ENCODE measurements around the gene TMEM18.

TMEM18 gene

DNA sequence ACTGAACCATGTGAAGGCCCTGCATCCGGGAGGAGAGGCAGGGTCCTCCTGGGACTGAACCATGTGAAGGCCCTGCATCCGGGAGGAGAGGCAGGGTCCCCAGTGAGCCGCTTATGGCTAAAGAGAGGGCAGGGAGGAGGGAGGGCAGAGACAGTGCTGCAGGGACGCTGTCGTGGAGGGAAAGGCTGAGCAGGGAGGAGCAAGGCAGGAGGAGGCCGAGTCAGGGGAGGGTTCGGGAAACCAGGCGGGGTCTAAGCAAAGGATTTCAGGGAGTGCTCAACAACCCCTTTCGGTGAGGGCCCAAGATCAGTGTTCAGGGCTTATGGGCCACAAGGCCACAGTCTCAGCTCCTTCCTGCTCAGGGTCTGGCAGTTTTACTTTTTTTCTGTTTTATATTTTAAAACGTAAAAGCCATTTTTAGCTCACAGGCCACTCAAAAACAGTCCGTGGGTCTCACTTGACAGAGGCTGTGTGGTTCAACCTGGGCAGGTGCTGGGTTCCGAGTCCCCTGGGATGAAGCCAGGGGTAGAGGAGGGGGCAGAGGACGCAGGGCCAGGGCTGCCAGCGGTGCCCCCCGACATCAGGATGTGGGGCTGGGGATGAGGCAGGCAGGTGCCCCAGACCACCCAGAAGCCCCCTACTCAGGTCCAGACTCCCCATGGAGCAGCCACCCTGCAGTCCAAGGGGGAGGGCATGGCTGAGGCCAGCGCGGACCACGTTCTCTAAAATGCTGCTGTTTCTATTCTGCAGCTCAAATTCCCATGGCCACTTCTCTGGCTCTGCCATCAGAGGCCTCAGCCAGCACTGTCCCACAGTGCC, 5.2 kb downstream of the TMEM18 start:
- Histone ChIP-seq H3K4me1 (ENCODE audit: insufficient read depth, low read length) (peaks cover 8% of the 10 kb centered on the region; the same call in 1 of the 2 replicates), H3K4me3 (ENCODE audit: low read length) (no peak overlapping the region), H3K36me3 (ENCODE audit: insufficient read depth, low read length) (peaks cover 55% of the 10 kb centered on the region), H3K27me3 (ENCODE audit: insufficient read depth, low read length) (no peaks in the 10 kb centered on the region), H3K9ac (ENCODE audit: low read depth, low read length) (no peak overlapping the region), H3K9me3 (ENCODE audit: insufficient read depth, low read depth, low read length) (peaks cover 2% of the 10 kb centered on the region; the same call in 1 of the 2 replicates), H3K27ac (ENCODE audit: low read depth, low read length) (no peak overlapping the region)
- WGBS, result 89% methylated on average over 18 of the region's 18 CpGs

DNA sequence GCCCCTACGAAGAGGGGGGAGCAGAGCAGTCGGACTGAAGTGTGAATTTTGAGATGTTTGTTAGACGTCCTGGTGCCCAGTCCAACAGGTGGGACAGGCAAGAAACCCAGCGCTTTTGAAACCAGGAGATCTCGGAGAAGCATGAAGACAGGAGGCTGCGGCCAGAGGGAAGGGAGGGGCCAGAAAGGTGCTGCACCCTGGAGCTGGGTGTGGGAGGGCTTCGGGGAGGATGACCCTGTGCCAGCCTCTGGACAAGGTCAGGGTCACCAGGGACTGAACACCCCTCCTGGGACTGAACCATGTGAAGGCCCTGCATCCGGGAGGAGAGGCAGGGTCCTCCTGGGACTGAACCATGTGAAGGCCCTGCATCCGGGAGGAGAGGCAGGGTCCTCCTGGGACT, 6.1 kb downstream of the TMEM18 start:
- peaks cover 8% of the 10 kb centered on the region; the same call in 1 of the 2 replicates for H3K4me1 ChIP-seq (ENCODE audit: insufficient read depth, low read length)
- H3K27me3 ChIP-seq (ENCODE audit: insufficient read depth, low read length), result no peaks in the 10 kb centered on the region
- no peak overlapping the region for H3K27ac ChIP-seq (ENCODE audit: low read depth, low read length)
- 96% methylated on average over 7 of the region's 9 CpGs for WGBS
- H3K36me3 ChIP-seq (ENCODE audit: insufficient read depth, low read length), result peaks cover 64% of the 10 kb centered on the region
- H3K4me3 ChIP-seq (ENCODE audit: low read length), result no peak overlapping the region
- H3K9me3 ChIP-seq (ENCODE audit: insufficient read depth, low read depth, low read length), result peaks cover 11% of the 10 kb centered on the region
- no peak overlapping the region for H3K9ac ChIP-seq (ENCODE audit: low read depth, low read length)

DNA sequence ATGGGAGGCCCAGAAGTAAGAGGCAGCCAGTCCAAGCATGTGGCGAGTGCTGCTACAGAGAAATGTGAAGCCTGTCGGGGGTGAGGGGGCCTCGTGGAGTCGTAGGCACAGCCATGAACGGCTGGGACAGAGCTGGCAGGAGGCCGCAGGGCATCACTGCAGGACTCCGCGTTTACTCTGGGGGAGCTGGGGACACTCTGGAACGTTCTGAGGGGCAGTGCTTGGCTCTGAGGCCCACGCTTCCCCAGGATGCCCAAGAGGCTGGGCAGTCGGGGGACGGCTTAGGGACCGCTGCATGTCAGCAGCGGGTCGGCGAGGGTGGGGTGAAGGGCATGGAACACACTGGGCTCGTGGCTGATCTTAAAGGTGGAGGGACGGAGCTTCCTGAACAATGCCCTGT, 6.6 kb downstream of the TMEM18 start:
- 93% methylated on average over 18 of the region's 18 CpGs for WGBS
- Histone ChIP-seq H3K27ac (ENCODE audit: low read depth, low read length) (no peak overlapping the region), H3K4me1 (ENCODE audit: insufficient read depth, low read length) (peaks cover 3% of the 10 kb centered on the region; the same call in 1 of the 2 replicates), H3K9ac (ENCODE audit: low read depth, low read length) (no peak overlapping the region), H3K36me3 (ENCODE audit: insufficient read depth, low read length) (peaks cover 67% of the 10 kb centered on the region), H3K4me3 (ENCODE audit: low read length) (no peak overlapping the region), H3K9me3 (ENCODE audit: insufficient read depth, low read depth, low read length) (peaks cover 15% of the 10 kb centered on the region), H3K27me3 (ENCODE audit: insufficient read depth, low read length) (no peaks in the 10 kb centered on the region)

DNA sequence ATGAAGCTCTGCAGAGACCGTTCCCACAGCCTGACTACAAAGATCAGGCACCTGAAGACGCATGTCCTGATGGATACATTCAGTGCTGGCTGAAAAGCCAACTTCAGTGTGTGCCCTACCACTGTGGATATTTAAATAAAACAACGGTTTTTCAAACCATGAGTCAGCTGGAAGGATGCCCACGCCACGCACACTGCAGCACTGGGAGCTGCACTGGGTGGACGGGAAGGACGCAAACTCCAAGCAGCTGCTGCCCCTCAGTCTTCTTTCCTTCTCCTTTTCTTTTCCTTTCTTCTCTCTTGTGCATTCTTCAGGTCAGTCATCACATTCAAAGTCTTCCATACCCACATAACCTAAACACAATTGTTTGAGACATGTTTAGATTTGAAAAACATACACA, 7.9 kb downstream of the TMEM18 start:
- no peaks in the 10 kb centered on the region for H3K27me3 ChIP-seq (ENCODE audit: insufficient read depth, low read length)
- H3K4me3 ChIP-seq (ENCODE audit: low read length), result no peak overlapping the region
- peaks cover 68% of the 10 kb centered on the region for H3K36me3 ChIP-seq (ENCODE audit: insufficient read depth, low read length)
- 95% methylated on average over 7 of the region's 7 CpGs for WGBS
- H3K27ac ChIP-seq (ENCODE audit: low read depth, low read length), result no peak overlapping the region
- no peak overlapping the region for H3K9ac ChIP-seq (ENCODE audit: low read depth, low read length)
- H3K9me3 ChIP-seq (ENCODE audit: insufficient read depth, low read depth, low read length), result peaks cover 26% of the 10 kb centered on the region
- H3K4me1 ChIP-seq (ENCODE audit: insufficient read depth, low read length), result no peaks in the 10 kb centered on the region

DNA sequence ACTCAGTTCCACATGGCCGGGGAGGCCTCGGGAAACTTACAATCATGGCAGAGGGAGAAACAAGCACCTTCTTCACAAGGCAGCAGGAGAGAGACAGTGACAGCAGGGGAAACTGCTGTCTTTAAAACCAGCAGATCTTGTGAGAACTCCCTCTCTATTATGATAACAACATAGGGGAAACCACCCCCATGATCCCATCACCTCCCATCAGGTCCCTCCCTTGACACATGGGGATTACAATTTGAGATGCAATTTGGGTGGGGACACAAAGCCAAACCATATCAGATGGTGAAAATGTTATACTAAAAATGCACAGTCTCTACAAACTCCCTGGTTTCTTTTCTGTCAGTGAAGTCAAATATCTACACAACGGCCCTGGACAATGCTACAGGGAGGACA, 9.2 kb downstream of the TMEM18 start:
- no peak overlapping the region for H3K27ac ChIP-seq (ENCODE audit: low read depth, low read length)
- H3K4me1 ChIP-seq (ENCODE audit: insufficient read depth, low read length), result no peaks in the 10 kb centered on the region
- H3K36me3 ChIP-seq (ENCODE audit: insufficient read depth, low read length), result peaks cover 71% of the 10 kb centered on the region
- H3K9me3 ChIP-seq (ENCODE audit: insufficient read depth, low read depth, low read length), result peaks cover 26% of the 10 kb centered on the region
- H3K9ac ChIP-seq (ENCODE audit: low read depth, low read length), result no peak overlapping the region
- H3K27me3 ChIP-seq (ENCODE audit: insufficient read depth, low read length), result no peaks in the 10 kb centered on the region
- WGBS, result 93% methylated on average over 3 of the region's 3 CpGs
- no peak overlapping the region for H3K4me3 ChIP-seq (ENCODE audit: low read length)

DNA sequence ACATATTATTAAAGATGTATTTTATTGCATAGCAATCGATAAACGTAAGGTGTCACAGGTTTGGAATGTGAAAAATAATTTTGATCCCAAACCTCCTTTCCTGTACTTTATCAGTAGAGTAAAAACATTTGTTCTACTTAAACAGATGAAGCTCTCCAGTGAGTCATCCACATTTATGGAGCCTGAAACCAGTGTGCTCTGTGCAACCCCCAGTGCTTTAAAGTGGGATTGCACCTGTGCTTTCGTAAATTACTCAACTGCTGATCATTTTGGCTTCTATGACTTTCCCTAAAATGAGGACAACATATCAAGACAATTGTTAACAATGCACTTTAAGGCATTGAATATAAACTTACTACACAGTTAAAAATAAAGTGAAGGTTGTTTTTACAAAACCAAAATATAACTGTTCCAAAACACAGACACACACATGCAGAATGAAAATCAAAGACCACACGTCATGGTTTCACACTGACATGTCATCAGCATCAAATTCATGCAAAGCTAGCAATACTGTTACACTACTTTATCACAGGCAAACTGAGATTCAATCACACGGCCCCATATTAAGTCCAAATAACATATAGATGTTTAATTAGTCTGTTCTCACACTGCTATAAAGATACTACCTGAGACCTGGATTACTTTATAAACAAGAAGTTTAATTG, 9.7 kb downstream of the TMEM18 start:
- H3K9me3 ChIP-seq (ENCODE audit: insufficient read depth, low read depth, low read length), result peaks cover 26% of the 10 kb centered on the region
- H3K9ac ChIP-seq (ENCODE audit: low read depth, low read length), result no peak overlapping the region
- peaks cover 66% of the 10 kb centered on the region for H3K36me3 ChIP-seq (ENCODE audit: insufficient read depth, low read length)
- no peak overlapping the region for H3K4me3 ChIP-seq (ENCODE audit: low read length)
- no peaks in the 10 kb centered on the region for H3K27me3 ChIP-seq (ENCODE audit: insufficient read depth, low read length)
- 84% methylated on average over 3 of the region's 5 CpGs for WGBS
- no peaks in the 10 kb centered on the region for H3K4me1 ChIP-seq (ENCODE audit: insufficient read depth, low read length)
- H3K27ac ChIP-seq (ENCODE audit: low read depth, low read length), result no peak overlapping the region

DNA sequence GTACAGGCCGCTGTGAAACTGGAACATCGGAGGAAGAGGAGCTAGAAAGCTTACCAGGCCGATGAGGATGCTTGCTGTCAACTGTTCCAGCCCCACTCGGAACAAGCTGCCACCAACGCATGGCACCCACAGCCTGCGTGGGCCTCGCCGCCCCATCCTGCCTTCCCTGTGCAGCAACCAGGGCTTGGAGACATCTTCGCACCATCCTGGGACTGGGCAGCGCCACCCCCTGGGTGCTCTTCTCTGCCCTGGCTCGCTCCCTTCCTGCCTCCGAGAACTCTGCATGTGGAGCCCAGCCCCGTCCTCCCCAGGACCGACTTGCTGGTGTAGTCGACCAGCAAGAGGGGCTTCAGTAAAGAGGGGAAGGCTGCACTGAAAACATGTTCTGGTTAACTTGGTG, 10.8 kb downstream of the TMEM18 start:
- 96% methylated on average over 15 of the region's 15 CpGs for WGBS

DNA sequence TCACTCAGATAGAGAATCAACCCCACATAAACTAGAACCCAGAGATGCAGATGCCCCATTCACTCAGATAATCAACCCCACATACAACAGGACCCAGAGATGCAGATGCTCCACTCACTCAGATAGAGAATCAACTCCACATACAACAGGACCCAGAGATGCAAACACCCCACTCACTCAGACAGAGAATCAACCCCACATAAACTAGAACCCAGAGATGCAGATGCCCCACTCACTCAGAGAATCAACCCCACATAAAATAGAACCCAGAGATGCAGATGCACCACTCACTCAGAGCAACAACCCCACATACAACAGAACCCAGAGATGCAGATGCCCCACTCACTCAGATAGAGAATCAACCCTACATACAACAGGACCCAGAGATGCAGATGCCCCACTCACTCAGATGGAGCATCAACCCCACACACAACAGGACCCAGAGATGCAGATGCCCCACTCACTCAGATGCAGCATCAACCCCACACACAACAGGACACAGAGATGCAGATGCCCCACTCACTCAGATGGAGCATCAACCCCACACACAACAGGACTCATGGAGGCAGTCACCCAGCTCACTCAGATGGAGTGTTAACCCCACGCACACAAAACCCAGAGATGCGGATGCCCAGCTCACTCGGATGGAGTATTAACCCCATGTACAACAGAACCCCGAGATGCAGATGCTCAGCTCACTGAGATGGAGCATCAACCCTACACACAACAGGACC, 11.7 kb downstream of the TMEM18 start:
- H3K36me3 ChIP-seq (ENCODE audit: insufficient read depth, low read length), result peaks cover 57% of the 10 kb centered on the region
- H3K9me3 ChIP-seq (ENCODE audit: insufficient read depth, low read depth, low read length), result peaks cover 26% of the 10 kb centered on the region
- H3K4me3 ChIP-seq (ENCODE audit: low read length), result no peak overlapping the region
- H3K27ac ChIP-seq (ENCODE audit: low read depth, low read length), result no peak overlapping the region
- H3K4me1 ChIP-seq (ENCODE audit: insufficient read depth, low read length), result no peaks in the 10 kb centered on the region
- H3K9ac ChIP-seq (ENCODE audit: low read depth, low read length), result no peak overlapping the region
- H3K27me3 ChIP-seq (ENCODE audit: insufficient read depth, low read length), result no peaks in the 10 kb centered on the region
- WGBS, result 96% methylated on average over 4 of the region's 4 CpGs

More for the DNA sequence above, 10.8 kb downstream of the TMEM18 start:
- peaks cover 59% of the 10 kb centered on the region for H3K36me3 ChIP-seq (ENCODE audit: insufficient read depth, low read length)
- H3K9me3 ChIP-seq (ENCODE audit: insufficient read depth, low read depth, low read length), result peaks cover 26% of the 10 kb centered on the region
- H3K27ac ChIP-seq (ENCODE audit: low read depth, low read length), result no peak overlapping the region
- no peak overlapping the region for H3K9ac ChIP-seq (ENCODE audit: low read depth, low read length)
- no peak overlapping the region for H3K4me3 ChIP-seq (ENCODE audit: low read length)
- no peaks in the 10 kb centered on the region for H3K27me3 ChIP-seq (ENCODE audit: insufficient read depth, low read length)
- H3K4me1 ChIP-seq (ENCODE audit: insufficient read depth, low read length), result no peaks in the 10 kb centered on the region

DNA sequence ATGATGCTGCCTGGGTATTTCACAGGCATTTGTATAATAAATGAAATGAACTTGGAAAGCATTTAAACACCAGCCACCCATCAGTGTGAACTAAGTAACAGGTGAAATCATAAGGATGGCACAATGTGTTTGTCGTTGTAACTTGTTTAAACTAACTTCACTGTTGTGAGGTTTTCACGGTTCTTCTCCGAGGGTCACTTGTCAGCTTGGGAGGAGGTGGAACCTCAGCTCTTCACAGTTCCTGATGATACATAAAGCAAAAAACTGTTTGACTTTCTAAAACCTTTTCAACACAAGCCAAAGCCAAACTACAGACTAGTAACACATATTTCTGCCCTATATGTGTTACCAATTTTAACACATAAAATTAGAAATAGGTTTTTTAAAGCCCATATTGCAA, 13.1 kb downstream of the TMEM18 start:
- Histone ChIP-seq H3K27me3 (ENCODE audit: insufficient read depth, low read length) (peaks cover 6% of the 10 kb centered on the region; the same call in 1 of the 2 replicates), H3K4me3 (ENCODE audit: low read length) (no peak overlapping the region), H3K9ac (ENCODE audit: low read depth, low read length) (no peak overlapping the region), H3K36me3 (ENCODE audit: insufficient read depth, low read length) (peaks cover 45% of the 10 kb centered on the region), H3K9me3 (ENCODE audit: insufficient read depth, low read depth, low read length) (peaks cover 26% of the 10 kb centered on the region), H3K4me1 (ENCODE audit: insufficient read depth, low read length) (no peaks in the 10 kb centered on the region), H3K27ac (ENCODE audit: low read depth, low read length) (no peak overlapping the region)
- 95% methylated on average over 3 of the region's 3 CpGs for WGBS

DNA sequence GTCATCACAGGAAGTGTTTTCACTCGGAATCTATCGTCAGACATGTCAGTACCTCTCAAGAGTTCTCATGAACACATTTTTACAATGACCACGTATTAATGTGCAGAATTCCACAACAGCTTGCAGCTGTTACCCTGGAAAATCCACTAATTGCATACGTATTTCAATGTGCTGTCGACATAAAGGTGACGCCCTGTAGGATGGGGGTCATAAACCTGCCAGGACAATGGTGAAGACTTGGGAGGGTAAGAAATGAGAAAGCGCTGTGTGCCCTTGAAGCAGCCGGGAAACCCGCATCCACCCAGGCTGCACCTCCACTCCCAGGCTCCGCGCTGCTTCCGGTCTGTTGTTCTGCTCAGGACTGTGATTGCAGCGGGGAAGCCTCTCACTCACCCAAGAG, 14.0 kb downstream of the TMEM18 start:
- H3K9ac ChIP-seq (ENCODE audit: low read depth, low read length), result no peak overlapping the region
- H3K27ac ChIP-seq (ENCODE audit: low read depth, low read length), result no peak overlapping the region
- no peak overlapping the region for H3K4me3 ChIP-seq (ENCODE audit: low read length)
- H3K27me3 ChIP-seq (ENCODE audit: insufficient read depth, low read length), result peaks cover 6% of the 10 kb centered on the region; the same call in 1 of the 2 replicates
- WGBS, result 92% methylated on average over 13 of the region's 13 CpGs
- H3K4me1 ChIP-seq (ENCODE audit: insufficient read depth, low read length), result no peaks in the 10 kb centered on the region
- peaks cover 36% of the 10 kb centered on the region for H3K36me3 ChIP-seq (ENCODE audit: insufficient read depth, low read length)
- H3K9me3 ChIP-seq (ENCODE audit: insufficient read depth, low read depth, low read length), result peaks cover 26% of the 10 kb centered on the region

DNA sequence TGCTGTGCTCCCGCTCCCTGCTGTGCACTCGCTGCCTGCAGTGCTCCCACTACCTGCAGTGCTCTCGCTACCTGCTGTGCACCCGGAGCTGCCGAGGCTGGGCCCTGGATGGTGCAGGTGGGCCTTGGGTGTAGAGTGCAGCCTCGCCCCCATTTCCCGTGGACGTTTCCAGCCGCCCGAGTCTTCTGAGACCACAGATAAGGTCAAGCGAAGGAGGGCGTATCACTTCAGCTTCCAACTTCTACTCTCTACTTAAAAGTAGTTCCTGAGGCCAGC, 15.9 kb downstream of the TMEM18 start:
- Histone ChIP-seq H3K27me3 (ENCODE audit: insufficient read depth, low read length) (peaks cover 6% of the 10 kb centered on the region; the same call in 1 of the 2 replicates), H3K9me3 (ENCODE audit: insufficient read depth, low read depth, low read length) (peaks cover 18% of the 10 kb centered on the region), H3K9ac (ENCODE audit: low read depth, low read length) (no peak overlapping the region), H3K4me3 (ENCODE audit: low read length) (no peak overlapping the region), H3K27ac (ENCODE audit: low read depth, low read length) (no peak overlapping the region), H3K4me1 (ENCODE audit: insufficient read depth, low read length) (no peaks in the 10 kb centered on the region), H3K36me3 (ENCODE audit: insufficient read depth, low read length) (peaks cover 17% of the 10 kb centered on the region)
- 94% methylated on average over 12 of the region's 12 CpGs for WGBS
